Measurements from ENCODE around the gene OGFOD3.

Gene OGFOD3

DNA sequence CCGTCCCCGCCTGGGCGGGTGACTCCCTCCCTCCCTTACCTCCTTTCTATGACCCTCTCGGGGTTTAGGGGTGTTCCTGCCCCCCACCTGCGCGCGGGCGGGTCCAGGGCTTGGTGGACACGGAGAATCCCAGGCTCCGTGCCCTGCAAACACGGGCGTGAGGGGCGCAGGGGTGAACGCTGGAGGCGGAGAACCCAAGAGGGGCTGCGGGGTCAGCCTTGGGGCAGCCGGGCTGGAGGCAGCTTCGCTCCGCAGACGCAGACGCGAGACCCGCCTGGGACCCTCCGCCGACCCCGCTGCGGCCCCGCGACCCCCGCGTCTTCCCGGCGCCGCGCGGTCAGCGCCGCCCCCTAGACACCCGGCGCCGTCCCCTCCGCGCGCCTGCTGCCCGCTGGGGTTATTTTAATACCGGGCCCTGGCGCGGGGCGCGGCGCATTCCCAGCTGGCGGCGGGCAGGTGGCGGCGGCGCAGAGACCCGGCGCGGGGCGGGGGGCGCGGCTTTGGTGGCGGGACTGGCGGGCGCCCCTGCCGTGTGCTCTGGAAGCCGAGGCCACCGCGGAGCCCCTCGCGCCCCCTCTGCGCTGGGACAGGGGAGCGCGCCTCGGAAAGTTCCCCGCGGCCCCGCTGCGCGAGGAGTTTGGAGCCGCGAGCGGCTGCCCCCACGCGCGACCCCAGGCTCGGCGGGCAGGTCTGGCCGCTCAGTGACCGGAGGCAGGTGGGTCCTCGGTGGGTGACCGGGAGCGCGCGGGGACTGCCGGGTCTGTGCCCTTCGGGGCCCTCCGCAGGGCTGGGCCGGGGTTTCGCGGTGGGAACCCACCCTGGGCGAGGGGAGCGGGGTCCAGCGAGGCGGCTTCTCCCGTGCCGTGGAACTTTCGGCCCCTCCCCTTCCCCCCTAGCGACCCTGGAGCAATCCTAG is 46.8 kb downstream of the OGFOD3 start, which contains the start of gene UTS2R:
TSS of gene UTS2R (plus strand) at position 433 of the 916 bp plus-strand sequence. CDS start 2,560 bp downstream, outside the sequence.
- TF ChIP-seq, protein P1, sequence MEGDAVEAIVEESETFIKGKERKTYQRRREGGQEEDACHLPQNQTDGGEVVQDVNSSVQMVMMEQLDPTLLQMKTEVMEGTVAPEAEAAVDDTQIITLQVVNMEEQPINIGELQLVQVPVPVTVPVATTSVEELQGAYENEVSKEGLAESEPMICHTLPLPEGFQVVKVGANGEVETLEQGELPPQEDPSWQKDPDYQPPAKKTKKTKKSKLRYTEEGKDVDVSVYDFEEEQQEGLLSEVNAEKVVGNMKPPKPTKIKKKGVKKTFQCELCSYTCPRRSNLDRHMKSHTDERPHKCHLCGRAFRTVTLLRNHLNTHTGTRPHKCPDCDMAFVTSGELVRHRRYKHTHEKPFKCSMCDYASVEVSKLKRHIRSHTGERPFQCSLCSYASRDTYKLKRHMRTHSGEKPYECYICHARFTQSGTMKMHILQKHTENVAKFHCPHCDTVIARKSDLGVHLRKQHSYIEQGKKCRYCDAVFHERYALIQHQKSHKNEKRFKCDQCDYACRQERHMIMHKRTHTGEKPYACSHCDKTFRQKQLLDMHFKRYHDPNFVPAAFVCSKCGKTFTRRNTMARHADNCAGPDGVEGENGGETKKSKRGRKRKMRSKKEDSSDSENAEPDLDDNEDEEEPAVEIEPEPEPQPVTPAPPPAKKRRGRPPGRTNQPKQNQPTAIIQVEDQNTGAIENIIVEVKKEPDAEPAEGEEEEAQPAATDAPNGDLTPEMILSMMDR (IDR thresholded peaks at IDR 0.05; ENCODE audit: low read depth, low read length) = no peak
- H3K4me3 ChIP-seq (ENCODE audit: low read depth, low read length) = peak within 1 kb of the TSS; percentile 31

GRCh38 chr17:82370471-82371332 is 47.7 kb downstream of the OGFOD3 start:
- peak overlapping the region; percentile 31 for H3K4me3 ChIP-seq (ENCODE audit: low read depth, low read length)
- TF ChIP-seq, protein P1 (IDR thresholded peaks at IDR 0.05; ENCODE audit: low read depth, low read length) = no peak

- TF ChIP-seq, protein P1 (IDR thresholded peaks at IDR 0.05; ENCODE audit: low read depth, low read length) = no peak
Observed at GRCh38 chr17:82369211-82369610, 49.2 kb downstream of the OGFOD3 start.

DNA sequence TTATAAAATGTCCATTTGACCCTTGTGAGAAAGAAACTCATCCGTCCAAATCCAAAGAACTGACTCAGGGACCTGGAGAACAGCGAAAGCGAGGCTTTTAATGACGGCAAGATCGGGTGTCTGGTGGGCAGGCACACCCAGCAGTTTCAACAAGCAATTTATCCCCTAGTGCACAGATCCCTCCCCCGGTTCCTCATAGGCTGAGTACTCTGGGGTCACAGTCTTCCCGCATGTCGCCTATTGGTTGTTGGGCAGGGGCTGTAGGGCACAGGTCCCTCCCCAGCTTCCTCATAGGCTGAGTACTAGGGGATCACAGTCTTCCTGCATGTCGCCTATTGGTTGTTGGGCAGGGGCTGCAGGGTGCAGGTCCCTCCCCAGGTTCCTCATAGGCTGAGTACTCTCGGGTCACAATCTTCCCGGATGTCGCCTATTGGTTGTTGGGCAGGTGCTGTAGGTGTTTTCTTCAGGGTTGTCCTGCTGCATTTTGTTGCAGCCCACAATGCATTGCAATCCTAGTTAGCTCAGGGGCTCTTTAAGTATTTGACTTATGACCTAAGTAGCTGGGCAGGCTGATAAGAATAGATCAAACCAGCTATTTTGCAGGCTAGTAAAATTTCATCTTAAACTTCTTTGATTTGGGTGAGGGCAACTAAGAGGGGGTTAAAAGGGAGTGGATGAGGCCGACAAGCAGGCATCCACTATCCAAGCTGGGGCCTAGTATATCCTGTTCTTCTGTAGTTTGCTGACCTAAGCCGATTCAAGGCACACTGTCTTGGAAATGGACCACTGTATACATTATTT is 50.5 kb downstream of the OGFOD3 start:
- TF ChIP-seq, protein P1 (IDR thresholded peaks at IDR 0.05; ENCODE audit: low read depth, low read length) = no peak
- no peak overlapping the region for H3K4me3 ChIP-seq (ENCODE audit: low read depth, low read length)

More at GRCh38 chr17:82369211-82369610, 49.2 kb downstream of the OGFOD3 start:
- H3K4me3 ChIP-seq (ENCODE audit: low read depth, low read length) = no peak overlapping the region

DNA sequence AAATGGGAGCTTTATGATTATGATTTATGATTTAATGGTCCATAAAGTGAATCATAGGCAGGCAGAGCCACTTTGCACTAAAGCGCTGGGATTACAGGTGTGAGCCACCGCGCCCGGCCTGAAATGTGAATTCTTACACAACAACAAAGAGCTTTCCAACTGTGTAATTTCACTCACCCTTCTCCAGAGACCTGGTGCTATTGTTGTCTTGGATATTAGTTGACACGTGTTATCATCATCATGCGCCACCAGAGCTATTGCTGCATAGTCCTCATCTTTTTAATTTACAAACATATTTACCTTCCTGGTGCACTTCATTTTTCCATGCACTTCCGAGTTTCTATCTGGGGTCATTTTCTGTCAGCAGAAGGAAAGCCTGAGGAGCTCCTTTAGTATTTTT is 51.6 kb downstream of the OGFOD3 start:
- TF ChIP-seq, protein P1 (IDR thresholded peaks at IDR 0.05; ENCODE audit: low read depth, low read length) = no peak

GRCh38 chr17:82365606-82366295 is 52.6 kb downstream of the OGFOD3 start:
- TF ChIP-seq, protein P1 (IDR thresholded peaks at IDR 0.05; ENCODE audit: low read depth, low read length) = no peak
- H3K4me3 ChIP-seq (ENCODE audit: low read depth, low read length) = no peak overlapping the region

More for the DNA sequence above, 51.6 kb downstream of the OGFOD3 start:
- no peak overlapping the region for H3K4me3 ChIP-seq (ENCODE audit: low read depth, low read length)

Data from WI38 (cell line).